Measurements from ENCODE around the gene KCNC1. TPM values are rescaled to one million over a fixed set of nuclear protein-coding genes. Genes with fewer than 3 reads are reported as not detected.

The KCNC1 gene
- total RNA-seq, 4 donors from 2014 or later = not detected

- Histone ChIP-seq H3K36me3 (no peaks in the 10 kb centered on the region), H3K9me3 (no peaks in the 10 kb centered on the region), H3K27ac (no peak overlapping the region), H3K27me3 (no peaks in the 10 kb centered on the region), H3K4me3 (no peak overlapping the region), H3K4me1 (no peaks in the 10 kb centered on the region)
- no peak for DNase-seq (ENCODE audit: low spot score in 2 of 2)
- TF ChIP-seq CTCF (IDR thresholded peaks at IDR 0.05) (no peak), EP300 (IDR thresholded peaks at IDR 0.05) (no peak), POLR2A (IDR thresholded peaks at IDR 0.05) (no peak)
- 100% methylated on average over 1 of the region's 1 CpG for WGBS, 2 donors
Observed at GRCh38 chr11:17831228-17831627, 96.6 kb downstream of the KCNC1 start.

GRCh38 chr11:17831883-17832282, 97.3 kb downstream of the KCNC1 start:
- TF ChIP-seq POLR2A (IDR thresholded peaks at IDR 0.05) (no peak), CTCF (IDR thresholded peaks at IDR 0.05) (no peak), EP300 (IDR thresholded peaks at IDR 0.05) (no peak)
- no peaks in the 10 kb centered on the region for H3K9me3 ChIP-seq
- no peak overlapping the region for H3K27ac ChIP-seq
- H3K27me3 ChIP-seq = no peaks in the 10 kb centered on the region
- no peak overlapping the region for H3K4me3 ChIP-seq
- 84 to 92% methylated on average over 3 of the region's 3 CpGs for WGBS, 2 donors
- H3K4me1 ChIP-seq = no peaks in the 10 kb centered on the region
- no peaks in the 10 kb centered on the region for H3K36me3 ChIP-seq
- DNase-seq (ENCODE audit: low spot score in 2 of 2) = no peak

Other genes with a start within 250 kb of the KCNC1 start
- gene USH1C, start 190.4 kb upstream of the KCNC1 start, total RNA-seq = not detected
- gene OTOG, start 187.5 kb upstream of the KCNC1 start, total RNA-seq = not detected
- gene MYOD1, start 15.2 kb upstream of the KCNC1 start, total RNA-seq = not detected

Data from tibial nerve (tissue), 4 donors.